ENCODE measurements around the gene SIX6. TPM values are rescaled to one million over a fixed set of nuclear protein-coding genes. Genes with fewer than 3 reads are reported as not detected.
"Not testable (repeated sequence)": the region's sequence is repeated elsewhere in the genome, so short reads cannot be mapped to it uniquely, and the experiment has no call there.

SIX6 gene
- total RNA-seq, result not detected

GRCh38 chr14:60508707-60509437, at the start of gene SIX6:
Gene SIX6, plus strand, starts transcription at chr14:60509146. Its CDS starts 253 bp downstream, at chr14:60509399.
- ATAC-seq, result no peak
- Mint-ChIP-seq H3K4me1 (peaks cover 23% of the 10 kb centered on the region), H3K4me3 (peak within 1 kb of the TSS; percentile 10), H3K36me3 (ENCODE audit: low read depth) (no peaks in the 10 kb centered on the region), H3K27ac (no peak within 1 kb of the TSS), H3K9me3 (ENCODE audit: low read depth) (no peaks in the 10 kb centered on the region), H3K27me3 (peaks cover 71% of the 10 kb centered on the region)
- ChIA-PET POLR2A (no interaction called here), CTCF (interaction anchor here (0.6 to 1.2 kb wide), 3 partner anchors 16 to 178 kb away, joined by 3 read pairs; no protein-coding TSS in a partner anchor)
- intact Hi-C loops (cut with DNase I, micrococcal nuclease), result loop anchor here in 1 of 2 experiments (2.0 kb wide), 2 partner anchors 134 to 144 kb away; no protein-coding TSS in a partner anchor
- DNase-seq, result peak; percentile 48

- POLR2A ChIA-PET; DNase-seq; intact Hi-C loops (cut with DNase I, micrococcal nuclease); H3K4me3 Mint-ChIP-seq; H3K4me1 Mint-ChIP-seq; H3K36me3 Mint-ChIP-seq (ENCODE audit: low read depth); ATAC-seq; H3K27ac Mint-ChIP-seq: not testable (repeated sequence)
- CTCF ChIA-PET, result interaction anchor here (1.1 kb wide), 1 partner anchor 36 kb away, joined by 4 read pairs; no protein-coding TSS in a partner anchor
- peaks cover 23% of the 10 kb centered on the region for H3K27me3 Mint-ChIP-seq
- peaks cover 10% of the 10 kb centered on the region for H3K9me3 Mint-ChIP-seq (ENCODE audit: low read depth)
Measured at GRCh38 chr14:60480248-60480647, 28.7 kb upstream of the SIX6 start.

- peaks cover 28% of the 10 kb centered on the region for H3K27me3 Mint-ChIP-seq
- DNase-seq (no peak), ATAC-seq (no peak)
- no peak overlapping the region for H3K27ac Mint-ChIP-seq
- POLR2A ChIA-PET, result no interaction called here
- H3K4me1 Mint-ChIP-seq, result peaks cover 6% of the 10 kb centered on the region
- H3K36me3 Mint-ChIP-seq (ENCODE audit: low read depth), result no peaks in the 10 kb centered on the region
- H3K4me3 Mint-ChIP-seq, result no peak overlapping the region
- CTCF ChIA-PET, result interaction anchor here (0.6 kb wide), 2 partner anchors 13 to 145 kb away, joined by 3 to 4 read pairs; no protein-coding TSS in a partner anchor
- intact Hi-C loops (cut with DNase I, micrococcal nuclease), result no loop called here
- H3K9me3 Mint-ChIP-seq (ENCODE audit: low read depth), result peaks cover 10% of the 10 kb centered on the region
Measured at GRCh38 chr14:60482743-60483142, 26.2 kb upstream of the SIX6 start.

- peaks cover 5% of the 10 kb centered on the region for H3K9me3 Mint-ChIP-seq (ENCODE audit: low read depth)
- peaks cover 24% of the 10 kb centered on the region for H3K27me3 Mint-ChIP-seq
- CTCF ChIA-PET, result no interaction called here
- H3K27ac Mint-ChIP-seq, result no peak overlapping the region
- intact Hi-C loops (cut with DNase I, micrococcal nuclease), result no loop called here
- POLR2A ChIA-PET, result no interaction called here
- H3K36me3 Mint-ChIP-seq (ENCODE audit: low read depth), result no peaks in the 10 kb centered on the region
- H3K4me3 Mint-ChIP-seq, result peak overlapping the region; percentile 24
- peaks cover 6% of the 10 kb centered on the region for H3K4me1 Mint-ChIP-seq
- ATAC-seq (no peak), DNase-seq (no peak)
Measured at GRCh38 chr14:60485057-60485597, 23.8 kb upstream of the SIX6 start.

GRCh38 chr14:60485598-60486251, 23.2 kb upstream of the SIX6 start, which contains the start of gene C14orf39:
Gene C14orf39, minus strand, starts transcription at chr14:60486063. Its CDS starts 985 bp downstream, at chr14:60485078.
- Mint-ChIP-seq H3K4me3 (peak within 1 kb of the TSS; percentile 24), H3K4me1 (peaks cover 6% of the 10 kb centered on the region), H3K36me3 (ENCODE audit: low read depth) (no peaks in the 10 kb centered on the region), H3K27me3 (peaks cover 24% of the 10 kb centered on the region), H3K27ac (no peak within 1 kb of the TSS), H3K9me3 (ENCODE audit: low read depth) (peaks cover under 1% of the 10 kb centered on the region)
- POLR2A ChIA-PET, result no interaction called here
- peak; percentile 33 for ATAC-seq
- CTCF ChIA-PET, result no interaction called here
- intact Hi-C loops (cut with DNase I, micrococcal nuclease), result loop anchor here in 1 of 2 experiments (2.0 kb wide), 1 partner anchor 27 kb away; no protein-coding TSS in a partner anchor
- DNase-seq, result peak; percentile 57

GRCh38 chr14:60487211-60487610, 21.7 kb upstream of the SIX6 start:
- intact Hi-C loops (cut with DNase I, micrococcal nuclease), result loop anchor here in 1 of 2 experiments (2.0 kb wide), 1 partner anchor 26 kb away; no protein-coding TSS in a partner anchor
- DNase-seq (no peak), ATAC-seq (no peak)
- H3K27ac Mint-ChIP-seq, result no peak overlapping the region
- ChIA-PET CTCF (no interaction called here), POLR2A (no interaction called here)
- no peak overlapping the region for H3K4me3 Mint-ChIP-seq
- H3K4me1 Mint-ChIP-seq, result peaks cover 6% of the 10 kb centered on the region
- H3K36me3 Mint-ChIP-seq (ENCODE audit: low read depth), result no peaks in the 10 kb centered on the region
- no peaks in the 10 kb centered on the region for H3K9me3 Mint-ChIP-seq (ENCODE audit: low read depth)
- H3K27me3 Mint-ChIP-seq, result peaks cover 31% of the 10 kb centered on the region

GRCh38 chr14:60488175-60488574, 20.8 kb upstream of the SIX6 start:
- POLR2A ChIA-PET, result no interaction called here
- no peaks in the 10 kb centered on the region for H3K36me3 Mint-ChIP-seq (ENCODE audit: low read depth)
- DNase-seq (no peak), ATAC-seq (no peak)
- CTCF ChIA-PET, result no interaction called here
- intact Hi-C loops (cut with DNase I, micrococcal nuclease), result loop anchor here in 1 of 2 experiments (2.0 kb wide), 1 partner anchor 15 kb away; no protein-coding TSS in a partner anchor
- H3K9me3 Mint-ChIP-seq (ENCODE audit: low read depth), result no peaks in the 10 kb centered on the region
- H3K27ac Mint-ChIP-seq, result no peak overlapping the region
- no peak overlapping the region for H3K4me3 Mint-ChIP-seq
- H3K27me3 Mint-ChIP-seq, result peaks cover 28% of the 10 kb centered on the region
- H3K4me1 Mint-ChIP-seq, result peaks cover 6% of the 10 kb centered on the region

GRCh38 chr14:60490270-60490669, 18.7 kb upstream of the SIX6 start:
- no peak overlapping the region for H3K27ac Mint-ChIP-seq
- peaks cover 3% of the 10 kb centered on the region for H3K4me1 Mint-ChIP-seq
- peaks cover 28% of the 10 kb centered on the region for H3K27me3 Mint-ChIP-seq
- ChIA-PET CTCF (no interaction called here), POLR2A (no interaction called here)
- DNase-seq, result no peak
- ATAC-seq, result no peak
- H3K36me3 Mint-ChIP-seq (ENCODE audit: low read depth), result no peaks in the 10 kb centered on the region
- no peak overlapping the region for H3K4me3 Mint-ChIP-seq
- intact Hi-C loops (cut with DNase I, micrococcal nuclease), result no loop called here
- H3K9me3 Mint-ChIP-seq (ENCODE audit: low read depth), result no peaks in the 10 kb centered on the region

- ChIA-PET CTCF (no interaction called here), POLR2A (no interaction called here)
- Mint-ChIP-seq H3K9me3 (ENCODE audit: low read depth) (no peaks in the 10 kb centered on the region), H3K27ac (no peak overlapping the region), H3K27me3 (peaks cover 25% of the 10 kb centered on the region), H3K4me3 (no peak overlapping the region), H3K36me3 (ENCODE audit: low read depth) (no peaks in the 10 kb centered on the region), H3K4me1 (no peaks in the 10 kb centered on the region)
- no peak for DNase-seq
- intact Hi-C loops (cut with DNase I, micrococcal nuclease), result no loop called here
- ATAC-seq, result no peak
Measured at GRCh38 chr14:60495946-60496345, 13.0 kb upstream of the SIX6 start.

- H3K4me1 Mint-ChIP-seq, result peaks cover 4% of the 10 kb centered on the region
- H3K4me3 Mint-ChIP-seq, result no peak overlapping the region
- ATAC-seq (no peak), DNase-seq (no peak)
- ChIA-PET CTCF (no interaction called here), POLR2A (no interaction called here)
- no peak overlapping the region for H3K27ac Mint-ChIP-seq
- H3K9me3 Mint-ChIP-seq (ENCODE audit: low read depth), result no peaks in the 10 kb centered on the region
- no peaks in the 10 kb centered on the region for H3K36me3 Mint-ChIP-seq (ENCODE audit: low read depth)
- intact Hi-C loops (cut with DNase I, micrococcal nuclease), result loop anchor here in 1 of 2 experiments (2.0 kb wide), 1 partner anchor 14 kb away; no protein-coding TSS in a partner anchor
- peaks cover 44% of the 10 kb centered on the region for H3K27me3 Mint-ChIP-seq
Measured at GRCh38 chr14:60502541-60502940, 6.4 kb upstream of the SIX6 start.

GRCh38 chr14:60505448-60505847, 3.5 kb upstream of the SIX6 start:
- intact Hi-C loops (cut with DNase I, micrococcal nuclease), result no loop called here
- Mint-ChIP-seq H3K27ac (no peak overlapping the region), H3K4me3 (no peak overlapping the region), H3K27me3 (peaks cover 71% of the 10 kb centered on the region), H3K4me1 (peaks cover 18% of the 10 kb centered on the region), H3K36me3 (ENCODE audit: low read depth) (no peaks in the 10 kb centered on the region), H3K9me3 (ENCODE audit: low read depth) (no peaks in the 10 kb centered on the region)
- POLR2A ChIA-PET, result interaction anchor here (1.4 kb wide), 1 partner anchor 11 kb away, joined by 4 read pairs; no protein-coding TSS in a partner anchor
- CTCF ChIA-PET, result interaction anchor here (0.9 to 1.3 kb wide), 4 partner anchors 11 to 145 kb away, joined by 3 read pairs; no protein-coding TSS in a partner anchor
- DNase-seq, result no peak
- no peak for ATAC-seq
